NOMO-1 treated with DMSO at 0.1 percent for 48 hours (cell line): Measurements from ENCODE around the gene OR8B4.
"Not testable (repeated sequence)": the region's sequence is repeated elsewhere in the genome, so short reads cannot be mapped to it uniquely, and the experiment has no call there.

ENCODE experiments used
- DNase-seq: peaks from one replicate; lab custom pipeline; 2025; ENCODE audit not compliant: unreplicated experiment; lab: John Stamatoyannopoulos, UW

OR8B4 gene

DNA sequence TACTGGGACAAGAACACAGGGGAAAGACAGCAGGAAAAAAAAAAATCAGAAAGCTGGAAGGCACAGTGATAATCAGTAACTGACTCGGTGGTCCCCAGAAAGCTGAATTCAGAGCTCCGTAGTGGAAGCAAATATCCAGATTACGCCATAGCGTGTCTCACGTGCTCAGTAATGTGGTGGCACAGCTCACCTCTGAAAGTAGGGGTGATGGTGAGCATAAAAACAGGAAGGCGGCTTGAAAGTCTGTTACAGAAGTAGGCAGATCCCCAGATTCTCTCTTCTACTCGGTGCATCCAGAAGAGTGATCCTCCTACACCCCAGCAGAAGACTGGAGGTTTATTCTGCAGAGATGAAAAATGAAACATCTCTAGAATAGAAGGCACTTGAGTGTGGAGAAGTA lies 14.8 kb downstream of the OR8B4 start:
- peak; percentile 70 for DNase-seq

DNA sequence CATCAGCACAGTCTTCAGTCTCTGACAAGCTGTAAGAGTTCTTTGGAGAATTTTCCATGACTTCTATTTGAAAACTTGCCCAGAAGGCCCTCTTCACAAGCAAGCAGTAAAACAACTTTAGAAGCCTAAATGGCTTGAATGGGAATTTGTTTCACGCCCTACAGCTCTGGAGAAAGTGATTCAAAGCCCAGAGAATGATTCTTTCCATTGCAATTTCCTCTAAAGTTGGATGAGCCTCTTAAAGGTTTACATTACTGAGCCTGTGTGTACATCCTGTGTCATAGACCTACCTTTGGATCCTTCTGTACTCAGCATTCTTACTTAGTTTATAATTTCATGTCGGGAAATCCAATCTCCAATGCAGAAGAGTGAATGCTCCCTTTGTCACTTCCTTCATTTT lies 19.1 kb downstream of the OR8B4 start:
- no peak for DNase-seq

DNA sequence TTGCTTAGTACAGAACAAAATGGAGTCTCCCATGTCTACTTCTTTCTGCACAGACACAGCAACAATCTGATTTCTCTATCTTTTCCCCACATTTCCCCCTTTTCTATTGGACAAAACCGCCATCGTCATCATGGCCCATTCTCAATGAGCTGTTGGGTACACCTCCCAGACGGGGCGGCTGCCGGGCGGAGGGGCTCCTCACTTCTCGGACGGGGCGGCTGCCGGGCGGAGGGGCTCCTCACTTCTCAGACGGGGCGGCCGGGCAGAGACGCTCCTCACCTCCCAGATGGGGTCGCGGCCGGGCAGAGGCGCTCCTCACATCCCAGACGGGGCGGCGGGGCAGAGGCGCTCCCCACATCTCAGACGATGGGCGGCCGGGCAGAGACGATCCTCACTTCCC lies 21.5 kb downstream of the OR8B4 start:
- not testable (repeated sequence) for DNase-seq

DNA sequence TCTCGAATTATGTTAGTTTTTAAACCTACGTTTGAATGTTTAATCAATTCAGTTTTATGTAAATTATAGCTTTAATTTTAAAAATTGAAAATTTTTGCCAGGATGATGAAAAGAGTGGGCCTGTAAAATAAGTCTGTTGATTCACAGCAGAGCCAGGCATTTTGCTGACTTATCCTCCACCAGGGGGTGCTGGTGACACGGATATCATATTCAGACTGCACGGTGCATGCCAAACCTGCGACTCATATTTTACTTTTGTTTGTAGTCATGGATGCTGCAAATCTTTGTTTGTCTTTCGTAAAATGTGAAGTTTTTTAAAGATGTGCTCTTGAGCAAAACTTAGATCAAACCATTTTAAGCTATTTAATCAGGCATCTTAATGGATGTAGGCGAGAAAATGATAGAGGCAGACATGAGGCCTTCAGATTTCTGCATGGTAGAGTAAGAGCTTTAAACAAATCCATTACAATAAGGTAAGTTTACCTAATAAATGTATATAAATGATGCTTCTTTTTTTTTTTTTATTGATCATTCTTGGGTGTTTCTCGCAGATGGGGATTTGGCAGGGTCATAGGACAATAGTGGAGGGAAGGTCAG lies 22.2 kb downstream of the OR8B4 start:
- DNase-seq = peak; percentile 49

DNA sequence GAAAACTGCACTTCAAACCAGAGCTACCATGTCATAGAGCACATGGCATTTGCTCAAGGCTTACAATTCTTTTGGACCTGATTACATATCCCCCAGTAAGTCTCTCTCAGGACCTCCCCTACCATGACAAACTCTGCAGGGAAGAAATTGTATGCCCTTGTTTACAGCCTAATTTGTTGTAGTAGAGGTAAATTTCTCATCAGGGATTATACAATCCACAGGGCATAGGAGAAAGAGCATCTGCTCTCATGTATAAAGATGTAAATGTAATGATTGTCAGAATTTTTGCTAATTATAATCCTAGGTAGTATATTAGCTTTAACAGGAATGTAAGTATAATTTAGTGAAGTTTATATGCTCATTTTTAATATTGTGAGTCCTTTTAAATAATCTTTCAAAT lies 25.7 kb downstream of the OR8B4 start, which contains the start of gene OR8B3:
OR8B3 (minus strand) TSS at position 101 of the 400 bp plus-strand sequence. CDS start 1,673 bp downstream, outside the sequence.
- no peak for DNase-seq

DNA sequence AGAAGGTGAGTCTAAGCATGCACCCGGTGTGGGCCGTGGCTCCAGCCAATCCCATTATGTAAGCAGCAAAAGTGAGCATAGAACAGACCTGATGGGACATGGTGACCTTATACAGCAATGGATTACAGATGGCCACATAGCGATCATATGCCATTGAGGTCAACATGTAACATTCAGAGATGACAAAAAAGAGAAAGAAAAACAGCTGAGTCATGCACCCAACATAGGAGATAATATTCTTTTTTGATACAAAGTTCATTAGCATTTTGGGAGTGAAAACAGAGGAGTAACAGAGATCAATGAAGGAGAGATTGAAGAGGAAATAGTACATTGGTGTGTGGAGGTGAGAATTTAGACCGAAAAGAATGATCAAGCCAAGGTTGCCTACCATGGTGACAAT lies 27.8 kb downstream of the OR8B4 start:
- not testable (repeated sequence) for DNase-seq

DNA sequence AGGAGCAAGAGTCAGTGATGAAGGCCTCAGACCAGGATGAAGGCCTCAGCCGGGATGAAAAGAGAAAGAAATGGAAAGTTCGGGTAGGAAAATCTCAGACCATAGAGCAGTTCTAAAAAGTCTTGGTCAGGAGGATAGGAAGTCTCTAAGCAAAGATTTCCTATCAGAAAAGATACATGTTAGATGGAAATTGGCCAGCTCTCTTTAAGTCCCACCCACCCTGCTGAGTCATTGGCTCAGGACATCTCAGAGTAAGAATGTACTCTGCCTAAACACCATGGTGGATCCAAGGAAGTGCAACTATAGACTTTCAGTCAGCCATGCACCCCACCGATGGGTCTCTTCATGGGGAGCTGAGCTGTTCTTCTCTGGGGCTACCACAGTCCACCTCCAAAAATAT lies 30.3 kb downstream of the OR8B4 start:
- no peak for DNase-seq

DNA sequence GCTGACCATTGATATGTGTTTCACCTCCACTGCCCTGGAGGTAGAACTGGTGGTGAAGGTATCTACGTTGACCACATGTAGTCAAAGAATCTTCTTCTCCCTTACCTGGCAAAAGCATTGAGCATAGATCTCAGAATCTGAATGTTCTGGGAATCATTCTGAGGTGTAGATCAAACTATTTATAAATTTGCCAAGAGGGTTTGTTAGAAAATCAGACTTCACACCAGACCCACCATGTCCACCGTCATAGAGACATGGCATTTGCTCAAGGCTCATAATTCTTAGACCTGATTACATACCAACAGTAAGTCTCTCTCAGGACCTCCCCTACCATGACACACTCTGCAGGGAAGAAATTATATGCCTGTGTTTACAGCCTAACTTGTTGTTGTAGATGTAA lies 40.3 kb downstream of the OR8B4 start, which contains the start of gene OR8B2:
OR8B2 (minus strand) TSS at position 101 of the 400 bp plus-strand sequence. CDS start 1,156 bp downstream, outside the sequence.
- no peak for DNase-seq

DNA sequence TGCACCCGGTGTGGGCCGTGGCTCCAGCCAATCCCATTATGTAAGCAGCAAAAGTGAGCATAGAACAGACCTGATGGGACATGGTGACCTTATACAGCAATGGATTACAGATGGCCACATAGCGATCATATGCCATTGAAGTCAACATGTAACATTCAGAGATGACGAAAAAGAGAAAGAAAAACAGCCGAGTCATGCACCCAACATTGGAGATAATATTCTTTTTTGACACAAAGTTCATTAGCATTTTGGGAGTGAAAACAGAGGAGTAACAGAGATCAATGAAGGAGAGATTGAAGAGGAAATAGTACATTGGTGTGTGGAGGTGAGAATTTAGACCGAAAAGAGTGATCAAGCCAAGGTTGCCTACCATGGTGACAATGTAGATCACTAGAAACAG lies 41.8 kb downstream of the OR8B4 start:
- not testable (repeated sequence) for DNase-seq

DNA sequence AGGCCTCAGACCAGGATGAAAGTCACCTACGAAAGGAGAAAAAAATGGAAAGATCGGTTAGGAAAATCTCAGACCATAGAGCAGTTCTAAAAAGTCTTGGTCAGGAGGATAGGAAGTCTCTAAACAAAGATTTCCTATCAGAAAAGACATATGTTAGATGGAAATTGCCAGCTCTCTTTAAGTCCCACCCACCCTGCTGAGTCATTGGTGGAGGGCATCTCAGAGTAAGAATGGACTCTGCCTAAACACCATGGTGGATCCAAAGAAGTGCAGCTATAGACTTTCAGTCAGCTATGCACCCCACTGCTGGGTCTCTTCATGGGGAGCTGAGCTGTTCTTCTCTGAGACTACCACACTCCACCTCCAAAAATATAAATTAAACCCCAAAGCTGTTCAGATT lies 44.1 kb downstream of the OR8B4 start:
- no peak for DNase-seq

DNA sequence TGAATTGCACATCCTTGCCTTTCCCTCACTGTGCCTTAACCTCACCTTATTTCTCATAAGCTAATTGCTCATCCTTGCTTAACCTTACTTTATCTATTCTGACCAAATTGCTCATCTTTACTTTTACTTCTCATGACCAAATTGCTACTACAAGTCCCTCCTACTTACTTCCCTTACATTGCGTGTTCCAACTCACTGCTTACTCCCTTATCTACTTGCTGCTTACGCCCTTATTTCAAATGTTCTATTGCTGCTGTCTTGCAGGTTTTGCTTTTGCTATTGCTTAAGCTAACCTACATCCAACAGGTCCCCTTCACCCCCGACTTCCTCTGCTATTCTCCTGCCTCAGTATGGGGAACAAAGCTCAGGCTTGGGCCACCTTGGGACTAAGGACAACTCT lies 48.4 kb downstream of the OR8B4 start:
- no peak for DNase-seq
